Pancreas (tissue), 10 donors: Measurements from ENCODE around the gene NAAA. TPM values are rescaled to one million over a fixed set of nuclear protein-coding genes. Genes with fewer than 3 reads are reported as not detected.
"Not testable (repeated sequence)": the region's sequence is repeated elsewhere in the genome, so short reads cannot be mapped to it uniquely, and the experiment has no call there.

ENCODE experiments used
- ATAC-seq, 4 donors: fragments of 200-7000 bp; cut with Tn5 transposase; one replicate each; pipeline versions ENCODE4 v1.8.0 to v1.9.1; 2020; ENCODE audit warnings: mild to moderate bottlenecking in 4 of 4, moderate library complexity in 4 of 4
- DNase-seq, 6 donors: peaks; one replicate each; pipeline ENCODE4 v3.0.0-alpha.2; 2020
- FAIRE-seq: peaks from 2 replicates; lab custom pipeline; 2012; peaks lifted over from hg19 to GRCh38; lab: Jason Lieb, UNC
- H3K27ac ChIP-seq, 4 donors: fragments of 200-600 bp; sonication (generic); 1 replicate in 3 of 4; 2 replicates in 1 of 4; pipeline versions ENCODE4 v1.5.0 to v1.8.0; 2020
- H3K27me3 ChIP-seq, 4 donors: fragments of 200-600 bp; one replicate each; pipeline ENCODE4 v1.8.0; 2021
- H3K36me3 ChIP-seq, 3 donors: fragments of 200-600 bp; sonication (generic) in 1 of 3; one replicate each; pipeline versions ENCODE4 v1.5.0 to v1.8.0; 2020 to 2021
- H3K4me1 ChIP-seq, 3 donors: fragments of 200-600 bp; one replicate each; pipeline ENCODE4 v1.8.0; 2021
- H3K4me3 ChIP-seq, 4 donors: fragments of 200-600 bp; sonication (generic) in 2 of 4; one replicate each; pipeline versions ENCODE4 v1.5.0 to v1.8.0; 2020 to 2021
- H3K9me3 ChIP-seq, 4 donors: fragments of 200-600 bp; one replicate each; pipeline ENCODE4 v1.8.0; 2021
- WGBS, 2 donors: extraction: QIAGEN DNeasy Blood & Tissue Kit; methylation state at CpG; one replicate each; pipeline ENCODE4 v1.1.7; 2013; 5-methylcytosine and 5-hydroxymethylcytosine counted together
- intact Hi-C, 3 donors: fragments of 100-400 bp; cut with DNase I; formaldehyde crosslinking; loops; one replicate each; pipeline versions ENCODE4 v1.11.1 to v1.14.2; 2022
- polyA plus RNA-seq, 2 donors: library from polyadenylated mRNA; stranded (reverse); fragments of 200-250 nt; gene quantifications; one replicate each; pipeline ENCODE4 v1.2.3, GENCODE V29; 2013
- total RNA-seq, 6 donors: library from RNA; stranded (reverse); fragmentation: NEBNext Ultra II Directional in 4 of 6; extraction: Animal tissue kit (Norgen Biotek cat#: 25700) in 4 of 6; gene quantifications; one replicate each; pipeline versions ENCODE4 v1.2.1 to v1.2.4, GENCODE V29; 2021 to 2023
- TF ChIP-seq, protein P1 (sequence below), 4 donors: fragments of 200-600 bp; sonication (generic) in 3 of 4; IDR thresholded peaks; one replicate each; pipeline versions ENCODE4 v1.5.0 to v1.8.0; 2021; ENCODE audit warnings: antibody characterized with exemption in 4 of 4
- donor health status: healthy with polysubstance abuse.
- donor health status: DM: no; HTN: no; CAD: no; lungs with moderate emphysema.
- donor health status: DM: no; HTN: no; CAD: no.
- donor health status: control.
- donor health status: control.
- donor health status: Bipolar disorder and iron deficiency.
- donor health status: DM: yes; HTN: yes; CAD: no.
- donor health status: DM: no; HTN: no; CAD: no.
- donor health status: DM: no; HTN: no; CAD: no.
- donor health status: DM: yes; HTN: yes; CAD: no.

The NAAA gene
- total and polyA plus RNA-seq, 8 donors: 3.5 to 13.7 (median 9.0) TPM

DNA sequence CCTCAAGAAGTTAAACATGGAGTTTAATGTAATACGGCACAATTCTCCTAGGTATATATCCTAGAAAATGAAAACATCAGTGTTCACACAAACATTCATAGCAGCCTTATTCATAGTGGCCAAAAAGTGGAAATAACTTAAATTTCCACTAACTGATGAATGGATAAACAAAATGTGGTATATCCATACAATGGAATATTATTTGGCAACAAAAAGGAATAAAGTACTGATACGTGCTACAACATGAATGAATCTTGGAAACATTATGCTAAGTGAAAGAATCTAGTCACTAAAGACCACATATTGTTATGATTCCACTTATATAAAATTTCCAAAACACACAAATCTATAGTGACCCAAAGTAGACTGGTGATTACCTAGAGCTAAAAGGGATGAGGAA lies 35.4 kb upstream of the NAAA start:
- intact Hi-C loops: no loop called here
- TF ChIP-seq, protein P1, sequence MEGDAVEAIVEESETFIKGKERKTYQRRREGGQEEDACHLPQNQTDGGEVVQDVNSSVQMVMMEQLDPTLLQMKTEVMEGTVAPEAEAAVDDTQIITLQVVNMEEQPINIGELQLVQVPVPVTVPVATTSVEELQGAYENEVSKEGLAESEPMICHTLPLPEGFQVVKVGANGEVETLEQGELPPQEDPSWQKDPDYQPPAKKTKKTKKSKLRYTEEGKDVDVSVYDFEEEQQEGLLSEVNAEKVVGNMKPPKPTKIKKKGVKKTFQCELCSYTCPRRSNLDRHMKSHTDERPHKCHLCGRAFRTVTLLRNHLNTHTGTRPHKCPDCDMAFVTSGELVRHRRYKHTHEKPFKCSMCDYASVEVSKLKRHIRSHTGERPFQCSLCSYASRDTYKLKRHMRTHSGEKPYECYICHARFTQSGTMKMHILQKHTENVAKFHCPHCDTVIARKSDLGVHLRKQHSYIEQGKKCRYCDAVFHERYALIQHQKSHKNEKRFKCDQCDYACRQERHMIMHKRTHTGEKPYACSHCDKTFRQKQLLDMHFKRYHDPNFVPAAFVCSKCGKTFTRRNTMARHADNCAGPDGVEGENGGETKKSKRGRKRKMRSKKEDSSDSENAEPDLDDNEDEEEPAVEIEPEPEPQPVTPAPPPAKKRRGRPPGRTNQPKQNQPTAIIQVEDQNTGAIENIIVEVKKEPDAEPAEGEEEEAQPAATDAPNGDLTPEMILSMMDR (IDR thresholded peaks at IDR 0.05): no peak
- ATAC-seq: no peak
- Histone ChIP-seq H3K4me3 (no peak overlapping the region), H3K36me3 (peaks cover 0 to 75% (median 35%) of the 10 kb centered on the region in 3 donors), H3K27ac (no peak overlapping the region), H3K9me3 (no peaks in the 10 kb centered on the region), H3K27me3 (no peaks in the 10 kb centered on the region), H3K4me1 (no peaks in the 10 kb centered on the region)
- 99% methylated on average over 2 of the region's 2 CpGs for WGBS, 2 donors
- no peak for DNase-seq
- FAIRE-seq: no peak

DNA sequence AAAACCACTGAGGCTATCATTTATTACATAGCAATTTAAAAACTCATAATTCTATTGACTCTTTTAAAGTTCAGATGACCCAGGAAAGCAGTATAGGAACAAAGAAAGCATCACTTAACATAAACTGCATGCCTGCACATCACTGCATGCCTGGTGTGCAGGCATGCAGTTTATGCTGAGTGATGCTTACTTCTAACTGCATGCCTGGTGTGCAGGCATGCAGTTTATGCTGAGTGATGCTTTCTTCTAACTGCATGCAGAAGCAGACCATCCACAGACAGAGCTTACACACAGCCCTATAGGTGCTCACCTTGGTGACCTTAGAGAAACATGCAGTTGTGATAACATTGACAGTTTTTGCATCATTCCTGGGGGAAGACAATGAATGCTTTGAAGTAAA lies 33.0 kb upstream of the NAAA start:
- no peaks in the 10 kb centered on the region for H3K4me1 ChIP-seq
- intact Hi-C loops: no loop called here
- FAIRE-seq (no peak), DNase-seq (no peak), ATAC-seq (no peak)
- H3K4me3 ChIP-seq: no peak overlapping the region
- no peak overlapping the region for H3K27ac ChIP-seq
- H3K36me3 ChIP-seq: peaks cover 0 to 86% (median 56%) of the 10 kb centered on the region in 3 donors
- no peaks in the 10 kb centered on the region for H3K9me3 ChIP-seq
- no peaks in the 10 kb centered on the region for H3K27me3 ChIP-seq
- TF ChIP-seq, protein P1 (IDR thresholded peaks at IDR 0.05): no peak

DNA sequence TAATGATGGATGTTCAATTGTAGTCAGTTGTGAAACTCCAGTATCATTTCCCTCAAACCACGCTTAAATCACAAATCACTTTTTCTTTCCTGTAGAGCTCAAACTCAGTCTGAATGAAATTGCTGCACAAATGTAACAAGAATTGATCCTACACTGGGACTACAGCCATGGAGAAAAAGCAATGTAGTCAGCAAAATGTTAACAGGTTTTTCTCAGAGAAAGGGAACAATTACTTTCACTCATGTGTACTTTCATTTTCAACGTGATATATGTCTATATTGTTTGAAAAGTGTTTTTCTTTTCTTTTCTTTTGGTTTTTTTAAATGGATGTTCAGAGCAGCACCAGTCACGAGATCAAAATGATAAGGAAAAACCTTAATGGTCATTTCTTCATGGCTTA lies 27.3 kb upstream of the NAAA start:
- 87 to 88% methylated on average over 3 of the region's 3 CpGs for WGBS, 2 donors
- no peak for FAIRE-seq
- intact Hi-C loops: no loop called here
- no peaks in the 10 kb centered on the region for H3K27me3 ChIP-seq
- no peak overlapping the region for H3K27ac ChIP-seq
- H3K9me3 ChIP-seq: no peaks in the 10 kb centered on the region
- ATAC-seq: no peak
- DNase-seq: no peak
- TF ChIP-seq, protein P1 (IDR thresholded peaks at IDR 0.05): no peak
- no peak overlapping the region for H3K4me3 ChIP-seq
- H3K4me1 ChIP-seq: no peaks in the 10 kb centered on the region
- peaks cover 4 to 88% (median 42%) of the 10 kb centered on the region in 3 donors for H3K36me3 ChIP-seq

DNA sequence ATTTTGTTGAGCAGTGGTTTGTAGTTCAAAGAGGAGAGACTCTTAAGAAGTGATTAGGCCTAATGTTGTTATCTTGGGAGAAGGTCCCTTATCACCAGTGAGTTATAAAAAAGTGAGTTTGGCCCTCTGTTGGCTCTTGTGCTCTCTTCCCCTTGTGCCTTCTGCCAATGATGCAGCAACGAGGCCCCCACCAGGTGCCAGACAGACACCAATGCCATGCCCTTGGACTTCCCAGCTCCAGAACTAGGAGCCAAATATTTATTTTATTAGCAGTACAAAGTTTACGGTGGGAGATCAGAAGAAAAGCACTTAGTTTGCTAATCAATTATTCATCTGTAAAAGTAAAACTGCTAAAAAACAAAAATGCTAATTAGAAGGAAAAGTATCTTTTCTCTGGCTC lies 22.7 kb upstream of the NAAA start:
- TF ChIP-seq, protein P1 (IDR thresholded peaks at IDR 0.05): no peak
- Histone ChIP-seq H3K4me1 (no peaks in the 10 kb centered on the region), H3K4me3 (no peak overlapping the region), H3K36me3 (peaks cover 4 to 78% (median 26%) of the 10 kb centered on the region in 3 donors), H3K9me3 (no peaks in the 10 kb centered on the region), H3K27me3 (no peaks in the 10 kb centered on the region), H3K27ac (no peak overlapping the region)
- no peak for ATAC-seq
- no peak for DNase-seq
- intact Hi-C loops: no loop called here
- no peak for FAIRE-seq
- 43 to 44% methylated on average over 2 of the region's 2 CpGs for WGBS, 2 donors

DNA sequence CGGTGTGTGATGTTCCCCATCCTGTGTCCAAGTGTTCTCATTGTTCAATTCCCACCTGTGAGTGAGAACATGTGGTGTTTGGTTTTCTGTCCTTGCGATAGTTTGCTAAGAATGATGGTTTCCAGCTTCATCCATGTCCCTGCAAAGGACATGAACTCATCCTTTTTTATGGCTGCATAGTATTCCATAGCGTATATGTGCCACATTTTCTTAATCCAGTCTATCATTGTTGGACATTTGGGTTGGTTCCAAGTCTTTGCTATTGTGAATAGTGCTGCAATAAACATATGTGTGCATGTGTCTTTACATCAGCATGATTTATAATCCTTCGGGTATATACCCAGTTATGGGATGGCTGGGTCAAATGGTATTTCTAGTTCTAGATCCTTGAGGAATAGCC lies 21.3 kb upstream of the NAAA start:
- H3K27me3 ChIP-seq, H3K27ac ChIP-seq, FAIRE-seq, intact Hi-C loops, DNase-seq, H3K4me1 ChIP-seq, ATAC-seq, H3K4me3 ChIP-seq, H3K9me3 ChIP-seq: not testable (repeated sequence)
- peaks cover 0 to 78% (median 37%) of the 10 kb centered on the region in 3 donors for H3K36me3 ChIP-seq
- WGBS, 2 donors: 91 to 97% methylated on average over 3 of the region's 4 CpGs

DNA sequence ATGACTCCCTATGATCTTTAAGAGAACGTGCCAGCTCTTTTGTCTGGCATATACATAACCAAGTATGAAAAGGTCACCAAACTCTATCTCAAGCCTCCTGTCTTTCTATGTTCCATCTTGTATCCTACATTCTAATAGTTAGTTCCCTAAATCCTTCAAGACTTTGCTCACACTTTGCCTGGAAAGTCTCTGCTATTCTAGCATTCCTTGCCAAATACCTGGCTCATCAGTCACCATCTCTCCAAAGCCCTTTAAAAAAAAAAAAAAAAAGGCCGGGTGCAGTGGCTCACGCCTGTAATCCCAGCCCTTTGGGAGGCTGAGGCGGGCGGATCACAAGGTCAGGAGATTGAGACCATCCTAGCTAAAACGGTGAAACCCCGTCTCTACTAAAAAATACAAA lies 17.7 kb upstream of the NAAA start:
- H3K4me1 ChIP-seq, intact Hi-C loops, H3K27me3 ChIP-seq, DNase-seq, H3K27ac ChIP-seq, H3K4me3 ChIP-seq, FAIRE-seq, H3K9me3 ChIP-seq, ATAC-seq: not testable (repeated sequence)
- H3K36me3 ChIP-seq: peaks cover 0 to 82% (median 32%) of the 10 kb centered on the region in 3 donors
- WGBS, 2 donors: 98 to 100% methylated on average over 4 to 7 of the region's 7 CpGs

DNA sequence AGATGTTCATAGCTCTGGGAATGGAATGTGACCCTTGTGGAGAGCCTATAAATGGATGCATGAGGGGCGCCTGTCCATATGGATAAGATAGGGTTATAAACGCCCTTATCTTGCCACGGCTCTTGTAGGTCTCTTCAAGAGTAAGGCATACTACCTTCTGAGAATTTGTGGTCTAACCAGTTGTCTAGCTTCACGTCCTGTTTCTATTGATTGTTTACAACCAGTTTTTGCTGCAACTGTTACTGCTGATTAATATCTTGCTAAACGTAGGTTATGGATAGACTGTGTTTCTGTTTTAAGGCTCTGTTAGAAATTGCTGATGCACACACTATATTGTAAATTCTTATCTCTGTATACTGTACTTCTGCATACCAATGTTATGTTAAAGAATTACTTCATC lies 14.0 kb upstream of the NAAA start:
- H3K9me3 ChIP-seq, ATAC-seq, H3K4me1 ChIP-seq, DNase-seq, intact Hi-C loops, H3K27ac ChIP-seq, H3K27me3 ChIP-seq, FAIRE-seq, H3K4me3 ChIP-seq: not testable (repeated sequence)
- H3K36me3 ChIP-seq: peaks cover 0 to 85% (median 38%) of the 10 kb centered on the region in 3 donors
- WGBS, 2 donors: 78 to 87% methylated on average over 5 of the region's 5 CpGs
